GM10266 (cell line): ENCODE data around the gene RNF151.

Experiments used
- DNase-seq: peaks from one replicate; pipeline ENCODE4 v3.0.0; 2012; ENCODE audit errors: extremely low spot score
- CTCF ChIP-seq: IDR thresholded peaks from 2 replicates; pipeline ENCODE4 v1.5.1; 2012; ENCODE audit warnings: mild to moderate bottlenecking, low read depth; ENCODE audit not compliant: control insufficient read depth, insufficient read depth; ENCODE audit errors: missing control alignments

RNF151 gene

GRCh38 chr16:1941162-1942046, 25.3 kb upstream of the RNF151 start:
- no peak for TF ChIP-seq CTCF
- no peak for DNase-seq

GRCh38 chr16:1942047-1942809, 24.4 kb upstream of the RNF151 start:
- no peak for TF ChIP-seq CTCF
- no peak for DNase-seq

GRCh38 chr16:1942810-1943726, 23.6 kb upstream of the RNF151 start, which contains the start of gene MSRB1:
TSS of gene MSRB1 (minus strand) at chr16:1943199. CDS start at chr16:1943156, 43 bp downstream.
- TF ChIP-seq CTCF: no peak
- DNase-seq: peak; percentile 100

- no peak for DNase-seq
- TF ChIP-seq CTCF: no peak
Observed at GRCh38 chr16:1944612-1945199, 21.9 kb upstream of the RNF151 start.

GRCh38 chr16:1945559-1946391, 20.9 kb upstream of the RNF151 start:
- no peak for TF ChIP-seq CTCF
- DNase-seq: no peak
